Astrocyte of the spinal cord (primary cell): Measurements from ENCODE around the gene GPBAR1.

ENCODE experiments used
- DNase-seq: peaks from one replicate; pipeline ENCODE4 v3.0.0; 2011; ENCODE audit warnings: low read depth, low spot score
- H3K4me3 ChIP-seq: 2 replicates; pipeline ENCODE4 v1.5.1; 2011; ENCODE audit warnings: low read depth, mild to moderate bottlenecking, low read length, moderate library complexity
- CTCF ChIP-seq: IDR thresholded peaks from 2 replicates; pipeline ENCODE4 v1.5.1; 2012; ENCODE audit warnings: low read depth, mild to moderate bottlenecking, low read length, inconsistent platforms
- in situ Hi-C: cut with HindIII; loops from 2 replicates; pipeline ENCODE4 v1.10.0; 2017; ENCODE audit warnings: low sequenced_read_pairs

The GPBAR1 gene

GRCh38 chr2:218290316-218291261, 29.8 kb downstream of the GPBAR1 start:
- in situ Hi-C loops: no loop called here
- H3K4me3 ChIP-seq: peak overlapping the region; percentile 77
- no peak for DNase-seq
- TF ChIP-seq CTCF: no peak

- in situ Hi-C loops: no loop called here
- no peak for DNase-seq
These were observed 30.7 kb downstream of the GPBAR1 start for GRCh38 chr2:218291318-218292047.

GRCh38 chr2:218292048-218293014, 31.5 kb downstream of the GPBAR1 start, which contains the start of gene TMBIM1:
TSS of gene TMBIM1 (minus strand) at chr2:218292503. CDS start at chr2:218282141, 10,362 bp downstream.
- peak; percentile 54 for TF ChIP-seq CTCF
- peak; percentile 59 for DNase-seq
- H3K4me3 ChIP-seq: peak within 1 kb of the TSS; percentile 77
- in situ Hi-C loops: no loop called here

More at GRCh38 chr2:218291318-218292047, 30.7 kb downstream of the GPBAR1 start:
- H3K4me3 ChIP-seq: peak overlapping the region; percentile 77
- TF ChIP-seq CTCF: no peak

- in situ Hi-C loops: no loop called here
- TF ChIP-seq CTCF: no peak
- no peak for DNase-seq
- no peak overlapping the region for H3K4me3 ChIP-seq
These were observed 33.1 kb downstream of the GPBAR1 start for GRCh38 chr2:218293715-218294429.

GRCh38 chr2:218294430-218295022, 33.7 kb downstream of the GPBAR1 start:
- no peak overlapping the region for H3K4me3 ChIP-seq
- no peak for TF ChIP-seq CTCF
- in situ Hi-C loops: no loop called here
- no peak for DNase-seq
